ENCODE data around the gene SLC35F6.

DNA sequence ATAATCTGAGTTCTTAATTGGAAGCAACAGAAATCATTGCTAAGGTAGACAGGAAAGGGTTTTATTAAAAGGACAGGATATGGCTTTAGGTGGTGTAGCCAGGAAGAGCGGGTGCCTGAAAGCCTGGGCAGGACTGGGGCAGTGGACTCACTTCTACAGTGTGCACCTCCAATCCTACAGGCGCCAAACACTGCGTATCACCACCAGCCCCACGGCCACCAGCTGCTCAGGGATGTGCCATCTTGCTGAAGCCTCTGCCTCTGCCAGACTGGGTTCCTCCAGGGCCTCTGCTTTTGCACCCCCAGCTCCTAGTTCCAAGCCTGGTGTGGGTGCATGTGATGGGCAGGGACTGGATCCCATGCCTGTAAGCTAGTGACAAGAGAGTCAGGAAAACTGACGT, 54.2 kb downstream of the SLC35F6 start:
- TF ChIP-seq CTCF (IDR thresholded peaks at IDR 0.05) (no peak), POLR2AphosphoS5 (IDR thresholded peaks at IDR 0.05; ENCODE audit: insufficient read depth in 1 of 2, low read depth in 1 of 2) (no peak), POLR2A (IDR thresholded peaks at IDR 0.05) (no peak)

Data from vagina (tissue), 2 donors.